GM11168 (cell line): ENCODE data around the gene KSR1.
"Not testable (repeated sequence)": the region's sequence is repeated elsewhere in the genome, so short reads cannot be mapped to it uniquely, and the experiment has no call there.

ENCODE experiments used
- in situ Hi-C: fragments of 300-500 bp; cut with MboI; formaldehyde crosslinking; loops from one replicate; pipeline ENCODE4 v1.12.0; 2022; ENCODE audit warnings: low sequenced_read_pairs; ENCODE audit not compliant: unreplicated experiment

KSR1 gene

GRCh38 chr17:27489045-27489715, 32.9 kb downstream of the KSR1 start:
- in situ Hi-C loops, result no loop called here

DNA sequence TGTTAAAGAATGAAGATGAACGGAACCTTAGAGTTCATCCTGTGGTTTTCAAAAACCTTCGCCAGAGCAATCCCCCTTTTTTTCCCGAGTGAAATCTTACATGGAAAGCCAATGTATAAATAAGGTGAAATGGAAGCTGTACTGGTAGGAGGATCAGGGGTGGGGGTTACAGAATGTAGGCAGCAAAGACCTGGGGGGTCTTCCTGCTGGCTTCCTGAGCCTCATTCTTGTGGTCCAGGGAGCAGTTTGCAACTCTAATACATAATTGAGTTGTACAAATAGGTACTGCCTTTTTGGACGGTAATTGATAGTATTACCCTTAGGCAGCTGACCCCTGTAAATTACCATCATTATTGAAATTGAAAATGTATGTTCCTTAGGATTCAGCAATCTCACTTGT, 34.1 kb downstream of the KSR1 start:
- in situ Hi-C loops, result no loop called here

DNA sequence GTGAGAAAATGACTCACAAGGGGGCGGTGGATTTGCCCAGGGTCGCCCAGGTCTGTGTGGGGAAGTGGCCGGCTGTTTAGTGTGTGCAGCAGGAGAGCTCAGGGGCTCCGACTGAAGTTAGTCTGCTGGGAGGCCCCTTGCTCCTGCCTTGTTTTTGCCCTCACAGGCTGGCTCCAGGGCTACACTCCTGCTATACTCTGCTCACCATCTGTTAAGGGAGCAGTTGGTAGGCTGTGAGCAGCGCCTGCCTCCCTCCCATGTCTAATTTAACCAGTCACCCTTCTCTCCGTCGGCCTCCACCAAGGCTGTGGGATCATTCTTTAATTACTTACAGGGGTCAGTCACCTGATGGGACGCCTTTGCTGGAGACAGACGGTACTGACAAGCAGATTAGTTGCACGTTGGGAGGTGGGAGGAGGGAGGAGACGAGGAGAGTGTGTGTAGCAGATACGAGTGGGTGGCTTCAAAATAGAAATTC, 35.5 kb downstream of the KSR1 start:
- in situ Hi-C loops, result no loop called here

DNA sequence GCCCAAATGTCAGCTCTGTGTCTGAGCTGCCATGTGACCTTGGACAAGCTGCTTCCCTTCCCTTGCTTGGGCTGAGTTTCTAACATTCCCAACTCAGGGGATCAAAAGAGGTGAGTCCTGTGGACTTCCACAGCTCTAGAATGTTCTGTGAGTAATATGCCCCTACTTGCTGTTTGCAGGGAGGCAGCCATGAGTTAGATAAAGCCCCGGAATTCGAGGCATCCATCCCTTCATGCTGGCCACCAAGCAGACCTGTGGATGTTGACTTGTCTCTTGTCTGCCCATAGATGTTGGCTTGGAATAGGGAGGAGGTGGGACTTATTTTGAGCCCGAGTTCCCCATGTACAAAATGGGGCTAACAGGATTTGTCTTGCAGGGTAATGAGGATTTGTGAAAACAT, 36.2 kb downstream of the KSR1 start:
- in situ Hi-C loops, result no loop called here

DNA sequence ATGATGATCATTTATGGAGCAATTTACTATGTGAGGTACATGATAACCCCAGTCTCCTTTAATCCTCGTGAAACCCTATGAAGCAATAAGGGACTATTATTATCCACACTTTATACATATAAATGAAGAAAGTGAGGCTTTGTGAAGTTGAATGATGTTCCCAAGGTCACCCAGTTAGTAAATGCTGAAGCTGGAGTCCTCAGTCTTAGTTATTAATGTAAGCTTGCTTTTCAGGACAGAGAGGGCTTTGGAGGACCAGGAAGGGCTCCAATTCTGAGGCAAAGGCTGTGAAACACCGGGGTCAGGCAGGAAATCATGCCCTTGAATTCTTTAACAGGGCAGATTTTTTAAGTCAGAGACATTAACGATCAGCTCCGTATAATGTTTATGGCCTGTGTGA, 36.8 kb downstream of the KSR1 start:
- in situ Hi-C loops, result no loop called here

DNA sequence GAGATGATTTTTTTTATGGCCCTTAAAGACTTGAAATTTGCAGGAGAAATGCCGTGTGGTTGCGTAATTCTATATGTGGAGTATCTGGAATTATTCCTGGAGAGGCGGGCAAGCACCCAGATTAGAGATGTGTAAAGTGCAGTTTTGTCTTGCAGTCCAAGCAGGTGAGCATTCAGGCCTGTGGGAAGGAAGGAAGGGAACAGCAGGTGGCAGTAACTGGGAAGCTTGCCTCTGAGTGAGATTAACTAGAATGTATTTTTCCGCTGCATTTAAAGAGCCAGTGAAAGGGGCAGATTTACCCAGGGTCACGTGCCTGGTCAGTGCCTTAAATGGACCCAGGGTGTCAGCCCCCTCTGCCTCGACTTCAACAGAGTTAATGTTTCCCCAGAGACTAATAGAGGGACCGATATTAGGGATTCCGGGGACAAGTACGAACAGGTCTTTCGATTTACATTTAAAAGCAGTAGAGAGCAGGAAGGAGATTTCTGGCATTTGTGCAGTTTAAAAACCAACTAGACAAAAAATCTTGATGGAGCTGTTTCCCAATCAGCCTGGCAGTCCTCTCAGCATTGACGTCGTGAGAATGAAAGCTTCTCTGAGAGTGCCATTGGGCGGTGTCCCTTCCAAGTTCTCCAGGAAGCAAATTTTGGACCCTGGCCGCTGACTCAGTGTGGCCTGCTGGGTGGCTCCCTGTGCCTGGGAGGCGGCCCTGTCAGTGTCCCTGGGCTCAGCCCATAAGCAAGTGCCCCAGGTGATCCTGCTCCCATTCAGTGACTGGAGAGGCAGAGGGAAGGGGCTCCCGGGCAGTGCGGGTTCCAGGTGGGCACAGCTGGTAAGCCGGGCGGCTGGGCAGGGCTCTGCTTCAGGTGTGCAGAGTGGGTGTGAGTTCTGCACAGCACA, 38.2 kb downstream of the KSR1 start:
- in situ Hi-C loops, result no loop called here

- in situ Hi-C loops, result no loop called here
Measured at GRCh38 chr17:27495460-27495859, 39.2 kb downstream of the KSR1 start.

- in situ Hi-C loops, result no loop called here
Measured at GRCh38 chr17:27496005-27496404, 39.8 kb downstream of the KSR1 start.

DNA sequence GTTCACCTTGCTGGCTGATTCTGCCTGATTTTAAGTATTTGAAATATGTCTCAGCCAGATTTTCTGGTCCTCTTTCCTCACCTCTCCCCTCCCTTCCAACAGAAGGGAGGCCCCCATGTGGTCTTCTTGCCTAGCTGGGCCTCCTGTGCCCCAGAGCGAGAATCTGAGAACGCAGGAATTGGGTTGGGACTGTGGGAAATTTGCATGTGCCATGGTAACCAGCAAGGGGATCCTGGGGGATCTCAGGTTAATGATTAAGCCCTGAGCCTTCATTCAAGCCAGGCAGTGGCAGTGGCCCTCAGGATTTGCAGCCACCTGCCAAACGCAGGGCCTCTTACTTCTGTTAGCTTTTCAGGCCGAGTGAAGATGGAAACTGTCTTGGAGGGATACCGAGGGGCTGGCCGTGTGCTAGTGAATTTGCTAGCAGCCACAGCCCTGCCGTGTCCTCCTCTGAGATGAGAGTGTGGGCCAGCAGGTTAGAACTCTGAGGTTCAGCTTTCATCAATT, 40.2 kb downstream of the KSR1 start:
- in situ Hi-C loops, result no loop called here

DNA sequence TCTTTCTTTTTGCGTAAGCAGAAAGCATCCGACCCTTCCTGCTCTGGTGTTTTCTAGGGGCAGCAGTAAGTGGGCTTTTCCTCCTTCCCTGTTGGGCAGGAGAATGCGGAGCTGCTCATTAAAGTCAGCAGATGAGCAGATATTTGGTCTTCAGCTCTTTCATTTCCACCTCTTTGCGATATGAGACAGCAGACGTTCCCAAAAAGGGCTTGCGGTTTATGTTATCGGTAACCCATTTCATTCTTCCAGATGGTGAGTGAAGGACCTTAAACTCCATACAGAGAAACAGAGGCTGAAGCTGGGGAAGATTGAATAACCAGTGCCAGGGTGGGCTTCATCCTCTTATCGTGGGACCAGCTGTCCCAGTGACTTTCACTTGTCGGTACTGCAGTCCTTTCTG, 40.7 kb downstream of the KSR1 start:
- in situ Hi-C loops, result no loop called here

DNA sequence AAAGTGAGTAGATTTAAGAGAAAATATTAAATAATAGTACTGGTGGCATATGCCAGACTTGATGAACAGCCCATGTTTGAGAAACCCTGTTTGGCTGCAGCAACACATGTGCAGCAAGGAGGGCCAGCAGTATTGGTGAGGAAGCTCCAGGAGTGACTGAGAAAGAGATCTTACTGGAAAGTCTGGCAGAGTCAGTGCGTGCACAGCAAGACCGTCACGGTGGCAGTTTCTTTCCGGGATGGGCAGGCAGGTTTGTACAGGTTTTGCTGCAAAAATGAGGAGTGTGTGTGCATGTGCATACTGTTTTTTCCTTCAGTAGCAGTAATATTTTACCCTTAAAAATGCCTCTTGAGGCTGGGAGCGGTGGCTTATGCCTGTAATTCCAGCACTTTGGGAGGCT, 41.4 kb downstream of the KSR1 start:
- in situ Hi-C loops, result no loop called here

GRCh38 chr17:27498615-27499309, 42.5 kb downstream of the KSR1 start:
- in situ Hi-C loops, result no loop called here

- in situ Hi-C loops, result no loop called here
Measured at GRCh38 chr17:27499451-27500265, 43.4 kb downstream of the KSR1 start.

DNA sequence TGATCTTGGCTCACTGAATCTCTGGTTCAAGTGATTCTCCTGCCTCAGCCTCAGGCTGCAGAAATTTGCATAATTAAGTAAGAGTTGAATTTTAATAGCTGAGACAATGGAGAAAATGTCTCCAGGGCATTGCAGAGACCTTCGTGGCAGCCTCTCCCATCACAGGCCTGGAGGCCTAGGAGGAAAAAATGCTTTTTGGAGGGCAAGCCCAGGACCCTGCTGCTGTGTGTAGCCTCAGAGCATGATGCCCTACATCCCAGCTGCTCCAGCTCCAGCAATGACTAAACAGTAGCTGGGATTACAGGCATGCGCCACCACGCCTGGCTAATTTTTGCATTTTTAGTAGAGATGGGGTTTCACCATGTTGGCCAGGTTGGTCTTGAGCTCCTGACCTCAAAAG, 45.1 kb downstream of the KSR1 start:
- in situ Hi-C loops, result not testable (repeated sequence)

DNA sequence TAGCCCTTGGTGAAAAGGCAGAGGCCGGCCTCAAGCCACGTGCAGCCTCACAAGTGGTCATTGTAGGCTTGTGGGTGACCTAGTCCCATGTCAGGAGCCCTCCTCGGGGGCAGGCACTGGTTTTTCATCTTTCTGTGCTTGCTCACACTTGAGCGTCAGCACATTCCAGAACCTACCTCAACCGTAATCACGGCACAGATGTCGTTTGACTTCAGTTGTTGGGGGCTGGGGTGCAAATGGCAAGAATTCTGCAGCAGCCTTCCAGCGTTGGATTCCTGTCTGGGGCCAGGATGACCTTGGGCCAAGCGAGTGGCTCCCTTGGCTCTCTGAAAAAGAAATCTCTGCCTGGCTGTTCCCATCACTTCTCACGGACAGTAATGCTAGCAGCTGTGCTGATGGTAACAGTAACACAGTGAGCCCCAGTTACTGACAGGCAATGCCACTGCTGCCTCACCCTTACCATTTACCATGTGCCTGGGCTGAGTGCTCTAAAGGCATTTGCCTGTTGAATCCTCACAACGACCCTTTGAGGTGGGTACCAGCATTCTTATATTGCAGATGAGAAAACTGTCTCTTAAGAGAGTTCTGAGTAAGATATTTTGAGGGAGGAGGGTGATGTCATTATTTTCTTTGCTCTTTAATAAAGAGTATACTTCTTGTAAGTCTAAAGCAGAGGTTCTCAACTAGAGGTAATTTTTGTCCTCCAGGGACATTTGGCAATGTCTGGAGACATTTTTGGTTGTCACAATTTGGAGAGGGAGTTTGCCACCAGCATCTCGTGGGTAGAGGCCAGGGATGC, 46.5 kb downstream of the KSR1 start:
- in situ Hi-C loops, result no loop called here

GRCh38 chr17:27503611-27504010, 47.4 kb downstream of the KSR1 start:
- in situ Hi-C loops, result no loop called here

GRCh38 chr17:27504188-27504995, 48.1 kb downstream of the KSR1 start:
- in situ Hi-C loops, result no loop called here
